Testis (tissue), 2 donors: ENCODE data around the gene MPZL2.

ENCODE experiments used
- CTCF ChIP-seq, 3 experiments: fragments of 450-650 bp in 2 of 3; fragments of 200-600 bp in 1 of 3; sonication (generic) in 1 of 3; IDR thresholded peaks; one replicate each; pipeline ENCODE4 v1.5.1; 2016 to 2019; ENCODE audit warnings: antibody characterized with exemption in 3 of 3, mild to moderate bottlenecking in 2 of 3, moderate library complexity in 1 of 3
- POLR2A ChIP-seq: fragments of 450-650 bp; IDR thresholded peaks from one replicate; pipeline ENCODE4 v1.6.1; 2017; ENCODE audit warnings: antibody characterized with exemption, mild to moderate bottlenecking, moderate library complexity

DNA sequence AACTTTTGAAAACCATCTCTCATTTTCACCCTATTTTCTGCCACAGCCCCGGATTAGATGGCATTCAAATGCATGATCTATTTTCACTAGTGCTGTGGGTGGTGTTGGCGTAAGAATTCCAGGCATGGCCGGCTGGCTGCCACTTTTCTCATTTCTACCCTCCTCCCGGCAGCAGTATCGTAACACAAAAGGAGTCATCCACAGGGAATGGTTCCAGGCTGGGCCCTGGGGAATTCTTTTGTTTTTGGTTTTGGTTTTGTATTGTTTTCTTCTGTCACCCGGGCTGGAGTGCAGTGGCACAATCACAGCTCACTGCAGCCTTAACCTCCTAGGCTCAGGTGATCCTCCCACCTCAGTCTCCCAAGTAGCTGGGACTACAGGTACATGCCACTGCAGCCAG is 53.1 kb downstream of the MPZL2 start:
- TF ChIP-seq CTCF (IDR thresholded peaks at IDR 0.05) (no peak), POLR2A (no peak)
